Measurements from ENCODE around the gene GLG1. TPM values are rescaled to one million over a fixed set of nuclear protein-coding genes. Genes with fewer than 3 reads are reported as not detected.

The GLG1 gene
- total RNA-seq, 1 experiment from 2014 or later, result 135 TPM

GRCh38 chr16:74480150-74481029, 126.5 kb downstream of the GLG1 start:
- no peak overlapping the region for H3K23ac ChIP-seq (ENCODE audit: insufficient read length, low read depth, low read length)
- no peak for DNase-seq
- no peak overlapping the region for H4K5ac ChIP-seq (ENCODE audit: insufficient read length, low read depth, low read length)
- H3K9me3 ChIP-seq (ENCODE audit: control insufficient read depth, low read depth, low read length), result no peaks in the 10 kb centered on the region
- no peak for TF ChIP-seq CTCF (conservative IDR thresholded peaks at IDR 0.05)
- H3K18ac ChIP-seq (ENCODE audit: insufficient read length, low read depth, low read length), result no peak overlapping the region
- no peak overlapping the region for H2BK15ac ChIP-seq (ENCODE audit: low read depth, low read length)
- H3K4me1 ChIP-seq (ENCODE audit: insufficient read depth, low read length), result no peaks in the 10 kb centered on the region
- no peaks in the 10 kb centered on the region for H3K23me2 ChIP-seq (ENCODE audit: insufficient read length, low read depth, low read length, poor library complexity, severe bottlenecking)
- no peak overlapping the region for H3K4me2 ChIP-seq (ENCODE audit: insufficient read depth, insufficient read length, low read length)
- no peak overlapping the region for H3T11ph ChIP-seq (ENCODE audit: low read length)
- H2BK20ac ChIP-seq (ENCODE audit: low read depth, low read length, poor library complexity, severe bottlenecking), result no peak overlapping the region
- H2BK5ac ChIP-seq (ENCODE audit: insufficient read length, low read length), result no peak overlapping the region
- H3K9ac ChIP-seq (ENCODE audit: extremely low read depth, insufficient read length, low read length), result no peak overlapping the region
- no peaks in the 10 kb centered on the region for H4K20me1 ChIP-seq (ENCODE audit: control insufficient read depth, insufficient read depth, insufficient read length)
- no peak overlapping the region for H2AFZ ChIP-seq (ENCODE audit: low read length)
- H2AK5ac ChIP-seq (ENCODE audit: insufficient read length, low read length), result no peak overlapping the region
- no peak overlapping the region for H4K8ac ChIP-seq (replicated peaks; ENCODE audit: insufficient read length, low read depth, low read length)
- no peaks in the 10 kb centered on the region for H3K79me1 ChIP-seq (ENCODE audit: insufficient read depth, low read depth, low read length, poor library complexity, severe bottlenecking)
- no peaks in the 10 kb centered on the region for H3K27me3 ChIP-seq (ENCODE audit: insufficient read depth, low read length)
- Mint-ChIP-seq H3K4me3 (no peak overlapping the region), H3K27ac (peak overlapping the region in 2 of 3 experiments; percentile 40 to 62; a peak in 1 of 7 replicates), H3K4me1 (peaks cover 0 to 4% of the 10 kb centered on the region in 2 experiments; a peak in 1 of 4 replicates), H3K36me3 (ENCODE audit: insufficient read depth in 1 of 3, low read depth in 3 of 3) (peaks cover 27 to 75% (median 71%) of the 10 kb centered on the region in 3 experiments; a peak in 6 of 7 replicates), H3K27me3 (ENCODE audit: low read depth) (no peaks in the 10 kb centered on the region), H3K9me3 (no peaks in the 10 kb centered on the region)
- H3K27ac ChIP-seq (ENCODE audit: insufficient read length, low read depth, low read length), result no peak overlapping the region
- no CpG with 5 or more reads among the region's 12 CpGs for WGBS (ENCODE audit: extremely low coverage, insufficient read length, low lambda C conversion rate)
- no peak overlapping the region for H4K91ac ChIP-seq (ENCODE audit: insufficient read length, low read depth, low read length)
- no peak overlapping the region for H3K14ac ChIP-seq (ENCODE audit: insufficient read depth, low read length)
- H2BK120ac ChIP-seq (ENCODE audit: low read depth, low read length, poor library complexity, severe bottlenecking), result no peak overlapping the region
- H2BK12ac ChIP-seq (ENCODE audit: insufficient read length, low read depth, low read length), result no peak overlapping the region
- H3K4ac ChIP-seq (ENCODE audit: low read depth, low read length), result no peak overlapping the region
- H3K79me2 ChIP-seq (ENCODE audit: insufficient read depth, low read length), result no peaks in the 10 kb centered on the region
- no peak overlapping the region for H3K56ac ChIP-seq (ENCODE audit: insufficient read length, low read depth, low read length)

Data from H9 (cell line).